Suppressor macrophage treated with lipopolysaccharide for 4 hours (primary cell): Measurements from ENCODE around the gene SLC9C1.

ENCODE experiments used
- DNase-seq: peaks from one replicate; pipeline ENCODE4 v3.0.0-alpha.2; 2020

The SLC9C1 gene

GRCh38 chr3:112175646-112176045 lies 118.4 kb downstream of the SLC9C1 start:
- no peak for DNase-seq

DNA sequence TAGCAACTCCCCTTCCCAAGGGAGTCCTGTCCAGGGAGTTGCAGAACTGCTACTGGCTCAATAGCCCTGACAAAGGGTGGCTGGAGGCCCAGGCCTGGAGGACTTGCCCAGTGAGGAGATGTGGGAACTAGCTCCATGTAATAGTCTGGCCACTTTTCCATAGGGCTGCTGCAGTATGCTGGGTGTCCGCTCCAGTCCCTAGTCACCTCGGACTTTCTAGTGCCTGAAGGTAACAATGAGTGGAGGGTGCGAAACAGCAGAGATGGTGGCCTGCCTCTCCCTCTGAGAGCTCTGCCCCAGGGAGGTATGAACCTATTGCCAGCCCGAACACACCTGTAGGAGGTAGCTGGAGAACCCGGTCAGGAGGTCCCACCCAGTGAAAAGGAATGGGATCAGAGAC lies 119.0 kb downstream of the SLC9C1 start:
- no peak for DNase-seq

DNA sequence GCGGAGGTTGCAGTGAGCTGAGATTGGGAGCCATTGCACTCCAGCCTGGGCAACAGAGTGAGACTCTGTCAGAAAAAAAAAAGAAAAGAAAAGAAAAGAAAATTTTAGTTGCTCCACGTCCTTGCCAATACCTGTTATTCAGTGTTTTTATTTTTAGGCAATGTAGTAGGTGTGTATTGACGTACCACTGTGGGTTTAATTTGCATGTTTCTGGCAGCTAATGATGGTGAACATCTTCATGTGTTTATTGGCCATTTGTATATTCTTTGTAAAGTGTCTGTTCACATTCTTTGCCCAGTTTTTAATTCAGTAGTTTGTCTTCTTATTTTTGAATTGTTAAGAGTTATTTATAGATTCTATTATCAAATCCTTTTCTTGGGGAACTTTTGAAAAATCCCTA lies 122.9 kb downstream of the SLC9C1 start:
- DNase-seq: no peak

DNA sequence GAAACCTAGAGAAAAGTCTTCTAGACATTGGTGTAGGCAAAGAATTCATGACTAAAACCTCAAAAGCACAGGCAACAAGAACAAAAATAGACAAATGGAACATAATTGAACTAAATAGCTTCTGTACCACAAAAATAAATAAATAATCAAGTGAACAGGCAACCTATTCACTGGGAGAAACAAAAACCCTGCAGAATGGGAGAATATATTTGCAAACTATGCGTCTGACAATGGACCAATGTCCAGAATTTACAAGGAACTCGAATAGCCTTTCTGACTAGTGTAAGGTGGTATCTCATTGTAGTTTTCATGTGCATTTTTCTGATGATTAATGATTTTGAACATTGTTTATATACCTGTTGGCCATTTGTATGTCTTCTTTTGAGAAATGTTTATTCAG lies 124.0 kb downstream of the SLC9C1 start:
- DNase-seq: no peak

DNA sequence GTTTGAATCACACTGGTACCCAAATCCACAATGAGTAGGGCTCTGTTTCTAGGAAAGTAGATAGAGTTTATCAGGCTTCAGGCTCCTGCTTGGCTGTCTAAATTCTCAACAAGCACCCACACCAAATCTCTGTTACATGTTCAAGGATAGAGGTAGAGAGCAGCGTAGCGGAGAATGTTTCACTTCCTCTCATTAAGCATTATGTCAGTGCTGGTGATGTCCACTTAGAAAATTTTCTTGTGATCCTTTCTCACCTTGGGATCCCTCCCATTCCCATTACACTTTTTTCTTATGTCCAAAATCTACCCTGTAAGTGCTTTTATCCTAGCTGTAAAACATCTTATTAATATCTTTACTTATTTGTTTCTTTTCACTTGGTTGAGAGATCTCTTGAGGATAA lies 126.3 kb downstream of the SLC9C1 start:
- DNase-seq: no peak

DNA sequence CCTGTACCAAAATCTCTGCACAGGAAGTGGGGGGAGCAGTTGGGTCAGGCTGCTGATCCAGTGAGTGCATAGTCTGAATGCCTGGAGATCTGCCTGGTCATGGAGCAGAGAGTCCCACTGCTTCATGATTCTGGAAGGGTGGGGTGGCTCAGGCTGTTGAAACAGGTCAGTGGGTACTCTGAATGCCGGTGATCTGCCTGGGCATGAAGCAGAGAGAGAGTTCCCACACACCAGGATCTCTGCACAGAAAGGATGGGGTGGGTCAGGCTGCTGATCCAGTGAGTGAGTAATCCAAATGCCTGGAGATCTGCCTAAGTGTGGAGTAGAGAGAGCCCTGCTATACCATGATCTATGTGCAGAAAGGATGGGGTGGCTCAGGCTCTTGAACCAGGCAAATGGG lies 144.9 kb downstream of the SLC9C1 start:
- no peak for DNase-seq

- no peak for DNase-seq
Measured at GRCh38 chr3:112143689-112144088, 150.3 kb downstream of the SLC9C1 start.

- DNase-seq: no peak
Measured at GRCh38 chr3:112143251-112143650, 150.8 kb downstream of the SLC9C1 start.

DNA sequence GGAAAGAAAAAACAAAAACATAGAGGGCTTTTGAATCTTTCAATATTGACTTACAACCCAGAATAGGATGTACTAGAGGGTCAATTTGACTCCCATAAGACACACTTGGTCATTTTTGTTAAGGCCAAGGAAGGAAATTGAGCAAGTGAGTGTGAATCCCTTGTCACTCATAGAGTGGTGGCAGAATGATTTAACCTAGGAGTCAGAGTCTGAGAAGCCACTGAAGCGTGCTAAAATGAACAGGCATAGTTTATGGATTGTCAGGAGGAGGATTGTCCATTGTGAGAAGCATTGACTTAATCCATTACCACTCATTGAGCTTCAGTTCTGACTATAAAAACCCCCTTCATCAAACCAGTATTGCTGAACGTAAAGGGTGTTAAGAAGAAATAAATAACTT lies 152.7 kb downstream of the SLC9C1 start:
- DNase-seq: no peak

DNA sequence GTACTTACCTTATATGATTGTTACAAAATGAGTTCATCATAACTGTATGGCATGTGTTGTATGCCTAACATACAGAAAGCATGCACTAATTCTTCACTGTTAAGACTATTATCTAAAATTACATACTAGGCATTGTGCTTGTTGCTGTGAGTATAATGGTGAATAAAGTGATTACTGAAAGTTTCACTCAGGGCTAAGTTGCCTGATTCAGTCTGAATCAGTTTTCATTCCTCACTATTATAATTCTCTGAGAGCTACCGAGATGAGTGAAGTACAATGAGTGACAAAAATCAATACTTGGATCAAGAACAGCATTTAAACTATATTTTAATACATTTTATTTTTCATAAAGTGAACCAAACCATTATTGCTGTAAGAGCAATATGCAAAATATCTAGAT lies 153.4 kb downstream of the SLC9C1 start:
- DNase-seq: no peak

DNA sequence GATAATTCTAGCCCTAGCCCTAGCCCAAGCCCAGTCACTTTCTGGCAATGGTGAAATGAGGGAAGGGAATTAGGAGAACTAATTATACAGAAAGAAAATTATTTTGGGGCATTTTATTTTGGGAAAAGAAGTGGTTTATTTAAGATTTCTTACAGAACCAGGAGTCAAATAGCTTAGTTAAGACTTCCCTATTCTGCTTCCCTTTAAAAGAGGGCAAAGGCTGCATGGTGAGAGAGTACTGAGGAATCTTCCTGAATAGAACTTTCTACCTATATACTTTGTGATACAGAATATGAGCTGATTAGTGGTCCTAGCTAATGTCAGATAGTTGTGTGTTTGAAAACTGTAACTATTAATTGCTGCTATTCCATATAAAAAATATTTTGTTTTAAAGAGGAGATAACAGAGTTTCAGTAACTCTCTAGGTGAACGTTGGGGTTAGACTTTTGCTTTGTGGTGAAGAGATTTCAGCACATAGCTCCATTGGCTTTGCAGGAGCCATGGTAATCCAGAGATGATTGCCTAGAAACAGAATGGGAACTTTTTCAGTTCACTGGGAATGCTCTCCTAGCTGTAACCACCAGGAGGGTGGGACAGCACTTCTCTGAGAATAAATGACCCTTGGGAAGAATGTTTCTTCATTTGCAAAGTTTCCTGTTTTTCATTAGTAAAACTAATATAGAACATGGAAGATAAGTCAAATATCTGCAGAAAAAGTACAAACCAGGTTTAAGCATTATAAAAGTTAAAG lies 155.6 kb downstream of the SLC9C1 start:
- peak; percentile 20 for DNase-seq

DNA sequence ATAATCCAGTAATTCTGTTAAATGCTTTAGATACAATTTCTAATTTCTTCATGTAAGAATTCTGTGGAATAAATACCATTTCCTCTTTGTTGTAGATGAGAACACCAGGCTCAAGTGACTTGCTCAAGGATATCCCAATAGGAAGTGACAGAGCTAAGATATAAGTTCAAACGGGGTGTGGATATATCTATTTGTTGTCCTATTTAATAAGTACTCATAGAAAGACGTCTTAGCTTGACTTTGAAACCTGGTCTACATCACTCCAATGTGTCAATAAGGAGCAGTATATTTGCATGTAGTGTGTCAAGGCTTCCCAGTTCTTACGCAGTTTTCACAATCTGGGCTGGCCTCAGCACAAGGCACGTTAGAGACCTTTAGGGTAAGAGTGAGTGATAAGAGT lies 156.2 kb downstream of the SLC9C1 start:
- peak; percentile 35 for DNase-seq

DNA sequence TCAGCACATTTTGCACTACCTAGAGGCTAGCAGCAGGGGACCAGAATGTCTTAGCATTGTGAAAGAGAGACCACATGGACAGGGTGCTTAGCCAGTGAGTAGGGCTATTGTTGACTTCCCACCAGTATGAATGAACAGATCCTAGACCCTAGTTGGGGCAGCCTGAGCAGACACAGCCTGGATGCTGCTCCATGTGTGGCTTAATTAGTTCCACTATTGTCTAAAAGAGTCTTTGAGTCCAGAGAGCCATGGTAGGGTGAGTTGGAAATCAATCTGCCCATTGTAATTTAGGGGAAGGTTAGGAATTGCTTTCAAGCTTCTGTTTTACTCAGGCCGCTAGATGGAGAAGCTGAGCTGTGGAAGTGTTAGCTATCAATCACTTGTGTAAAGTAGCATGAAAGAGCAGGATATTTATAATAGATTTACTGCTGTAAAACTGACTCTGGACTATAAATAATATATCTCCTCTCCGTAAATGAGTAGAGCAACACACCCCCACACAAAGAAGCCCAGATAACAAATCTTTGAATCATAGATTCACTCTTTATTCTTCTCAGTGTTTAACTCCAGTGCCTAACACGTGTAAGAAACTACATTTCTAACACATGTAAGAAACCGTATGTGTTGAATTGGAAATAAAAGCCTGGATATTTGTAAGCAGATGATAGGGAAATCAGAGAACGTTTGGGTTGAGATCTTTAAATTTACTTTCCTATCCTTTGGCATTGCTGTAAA lies 156.9 kb downstream of the SLC9C1 start:
- DNase-seq: peak; percentile 63

DNA sequence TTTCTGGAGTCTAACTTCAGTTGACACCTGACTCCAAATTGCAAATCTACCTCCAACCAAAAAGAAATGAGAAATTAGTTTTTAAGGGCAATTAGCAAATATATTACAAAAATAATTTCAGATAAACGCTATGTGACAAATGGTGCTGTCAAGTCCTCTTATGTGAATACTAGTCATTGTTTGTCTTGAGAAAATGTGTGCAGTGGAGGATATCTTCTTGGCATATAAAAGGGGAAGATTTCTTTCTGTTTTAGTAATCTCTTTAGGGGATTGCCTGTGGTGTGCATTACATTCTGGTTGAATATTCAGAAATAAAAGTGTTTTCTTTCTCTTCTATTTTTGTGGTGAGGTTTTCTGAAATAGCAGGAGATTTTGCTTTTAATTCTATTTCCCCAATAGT lies 158.0 kb downstream of the SLC9C1 start:
- DNase-seq: no peak

DNA sequence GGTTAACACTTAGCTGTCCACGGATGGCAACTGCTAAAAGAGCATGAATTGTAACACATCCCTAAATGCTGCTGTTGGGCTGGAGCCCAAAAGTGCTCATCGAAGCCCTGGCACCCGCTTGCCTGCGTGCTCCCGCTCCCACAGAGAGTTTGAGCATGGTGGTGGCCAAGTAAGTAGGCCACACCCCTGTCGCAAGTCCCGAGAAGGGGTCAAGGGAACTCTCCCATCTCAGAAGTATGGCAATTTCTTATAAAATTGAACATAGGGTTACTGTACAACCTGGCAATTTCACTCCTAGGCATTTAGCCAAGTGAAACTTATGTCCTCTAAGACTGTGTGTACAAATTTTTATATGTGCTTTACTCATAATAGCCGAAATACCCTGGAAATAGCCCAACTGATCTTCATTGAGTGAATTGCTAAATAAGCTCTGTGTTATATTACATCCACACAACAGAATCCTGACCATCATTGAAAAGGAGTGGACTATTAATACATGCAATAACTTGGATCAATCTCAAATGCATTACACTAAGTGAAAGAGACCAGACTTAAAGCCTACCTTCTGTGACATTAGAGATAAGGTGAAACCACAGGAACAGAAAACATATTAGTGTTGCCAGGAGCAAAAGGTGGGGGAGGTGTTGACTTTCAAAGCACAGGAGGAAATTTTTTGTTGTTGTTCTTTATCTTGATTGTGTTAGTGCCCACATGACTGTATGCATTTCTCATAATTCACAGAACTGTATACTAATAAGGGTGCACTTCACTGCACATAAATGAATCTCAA lies 159.5 kb downstream of the SLC9C1 start:
- DNase-seq: no peak

DNA sequence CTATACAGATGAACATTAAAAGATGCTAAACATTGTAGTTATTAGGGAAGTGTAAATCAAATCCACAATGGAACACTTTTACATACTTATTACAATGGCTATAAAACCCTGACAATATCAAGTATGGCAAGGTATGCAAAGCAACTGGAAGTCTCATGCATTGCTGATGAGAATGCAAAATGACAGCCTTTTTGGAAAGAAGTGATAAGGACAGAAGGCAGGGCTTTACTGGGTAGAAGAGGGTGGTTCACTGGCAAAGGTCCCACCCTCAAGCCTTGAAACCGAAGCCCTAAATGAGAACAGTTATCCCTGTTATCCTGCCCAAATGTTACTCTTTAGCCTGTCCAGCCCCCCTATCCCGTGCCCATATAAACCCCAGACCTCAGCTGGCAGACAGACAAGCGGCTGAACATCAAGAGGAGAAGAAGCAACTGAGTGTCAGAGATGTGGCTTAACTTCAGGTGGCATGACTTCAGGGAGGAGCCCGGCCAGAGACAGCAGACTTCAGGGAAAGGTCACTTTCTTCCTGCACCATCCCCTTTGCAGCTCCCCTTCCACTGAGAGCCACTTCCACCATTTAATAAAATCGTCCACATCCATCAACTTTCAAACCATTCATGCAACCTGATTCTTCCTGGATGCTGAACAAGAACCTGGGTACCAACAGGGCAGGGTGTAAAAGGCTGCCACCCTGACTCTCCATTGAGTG lies 160.2 kb downstream of the SLC9C1 start:
- DNase-seq: no peak

DNA sequence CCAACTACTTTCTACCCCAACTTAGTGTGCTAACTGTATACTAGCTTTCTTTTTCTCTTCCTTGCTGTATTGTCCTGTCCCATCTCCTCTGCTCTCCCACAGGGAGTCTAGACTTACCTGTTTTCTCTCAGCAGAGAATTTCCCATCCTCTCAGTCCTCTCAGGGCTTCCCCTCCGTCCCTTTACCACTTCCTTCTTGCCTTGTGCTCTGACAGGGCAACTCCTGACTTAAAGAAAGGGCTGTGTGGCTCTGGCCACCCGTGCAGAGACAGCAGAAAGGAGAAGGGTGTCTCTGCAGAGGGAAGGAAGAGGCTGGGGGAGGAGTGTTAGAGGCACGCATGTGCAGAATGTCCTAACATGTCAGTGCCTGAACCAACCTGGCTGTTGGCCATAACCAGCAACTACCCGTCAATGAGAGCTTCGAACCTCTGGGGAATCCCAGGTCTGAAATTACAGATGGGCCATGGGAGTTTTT lies 161.0 kb downstream of the SLC9C1 start, which contains the start of gene GCSAM:
Gene GCSAM, minus strand, starts transcription at position 274 of the 474 bp plus-strand sequence. Its CDS starts 128 bp downstream, at position 146.
- peak; percentile 72 for DNase-seq

DNA sequence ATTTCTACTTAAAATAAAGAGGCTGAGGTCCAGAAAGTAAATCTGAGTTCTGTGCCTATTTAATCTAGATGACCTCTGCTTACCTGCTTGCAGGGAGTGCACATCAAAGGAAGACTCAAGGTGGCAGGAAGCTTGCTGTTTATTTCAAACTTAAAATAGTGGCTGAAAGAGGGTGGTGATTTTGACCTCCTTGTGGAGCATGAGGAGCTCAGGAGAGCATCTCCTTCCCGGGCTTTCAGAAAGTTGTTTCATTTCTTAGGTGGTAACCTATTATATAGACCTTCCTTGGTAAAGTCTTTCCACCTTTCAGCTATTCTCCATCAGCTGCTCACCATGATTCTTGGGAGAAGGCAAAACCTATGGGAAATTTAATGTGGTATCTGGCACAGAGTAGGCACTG lies 161.5 kb downstream of the SLC9C1 start:
- DNase-seq: no peak

DNA sequence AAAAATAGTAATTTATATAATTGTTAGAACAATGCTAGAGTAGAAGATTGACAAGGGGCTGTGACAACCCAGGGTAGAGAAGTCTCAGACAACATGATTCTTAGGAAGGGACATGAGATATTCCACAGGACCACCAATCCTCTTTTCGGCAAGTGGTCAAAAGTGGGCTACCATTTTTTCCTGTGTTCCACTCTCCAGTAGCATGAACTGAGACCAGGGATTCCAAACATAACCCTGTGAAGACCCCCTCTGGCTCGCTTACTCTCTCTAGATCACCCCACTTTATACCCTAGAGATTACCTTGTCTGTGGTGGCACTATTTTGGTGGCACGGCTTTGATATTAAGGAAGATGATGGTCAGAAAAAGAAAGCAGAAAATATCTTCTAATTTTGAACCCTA lies 161.9 kb downstream of the SLC9C1 start:
- DNase-seq: no peak

GRCh38 chr3:112131111-112131510 lies 162.9 kb downstream of the SLC9C1 start:
- no peak for DNase-seq

GRCh38 chr3:112130638-112130993 lies 163.4 kb downstream of the SLC9C1 start:
- DNase-seq: no peak

DNA sequence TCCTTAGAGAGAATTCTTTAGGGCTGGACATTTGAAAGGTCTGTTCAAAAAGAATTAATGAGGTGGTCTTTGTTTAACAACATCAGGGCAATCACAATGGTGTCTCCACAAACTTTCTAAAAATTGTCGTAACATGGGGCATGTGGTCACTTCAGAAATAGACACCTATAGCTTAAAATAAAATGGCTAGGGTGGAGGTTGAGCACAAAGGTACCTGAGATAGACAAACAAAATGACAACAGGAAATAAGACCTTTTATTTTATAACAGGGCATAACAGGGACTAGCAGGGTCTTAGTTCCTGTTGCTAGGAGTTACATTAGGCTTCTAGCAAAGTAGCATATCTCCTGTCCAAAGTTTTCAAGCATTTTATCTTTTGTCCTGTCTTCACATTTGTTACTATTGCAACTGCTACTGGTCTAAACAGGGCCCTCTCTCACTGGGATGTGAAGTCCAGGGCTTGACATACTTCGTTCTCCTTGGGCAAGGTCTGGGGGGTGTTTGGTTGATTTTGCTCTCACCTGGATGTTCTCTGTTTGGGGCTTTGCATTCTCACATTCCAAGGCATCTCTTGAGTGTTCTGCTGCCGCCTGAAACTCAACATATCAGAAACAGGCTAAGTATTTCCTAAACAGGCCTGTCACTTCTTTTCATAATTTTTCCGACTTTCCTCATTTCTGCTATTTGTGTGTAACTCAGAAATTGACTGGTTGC lies 163.9 kb downstream of the SLC9C1 start:
- DNase-seq: no peak
